Stimulated activated CD8-positive, alpha-beta memory T cell treated with anti-CD3 and anti-CD28 coated beads, Interleukin-15, amount 100 ng/mL, for 1 hour (primary cell): ENCODE measurements around the gene ERC2.

Experiments used
- DNase-seq: peaks from one replicate; pipeline ENCODE4 v3.0.0-alpha.2; 2020; ENCODE audit warnings: low read depth

The ERC2 gene

GRCh38 chr3:56366641-56367162 is 101.6 kb downstream of the ERC2 start:
- no peak for DNase-seq

DNA sequence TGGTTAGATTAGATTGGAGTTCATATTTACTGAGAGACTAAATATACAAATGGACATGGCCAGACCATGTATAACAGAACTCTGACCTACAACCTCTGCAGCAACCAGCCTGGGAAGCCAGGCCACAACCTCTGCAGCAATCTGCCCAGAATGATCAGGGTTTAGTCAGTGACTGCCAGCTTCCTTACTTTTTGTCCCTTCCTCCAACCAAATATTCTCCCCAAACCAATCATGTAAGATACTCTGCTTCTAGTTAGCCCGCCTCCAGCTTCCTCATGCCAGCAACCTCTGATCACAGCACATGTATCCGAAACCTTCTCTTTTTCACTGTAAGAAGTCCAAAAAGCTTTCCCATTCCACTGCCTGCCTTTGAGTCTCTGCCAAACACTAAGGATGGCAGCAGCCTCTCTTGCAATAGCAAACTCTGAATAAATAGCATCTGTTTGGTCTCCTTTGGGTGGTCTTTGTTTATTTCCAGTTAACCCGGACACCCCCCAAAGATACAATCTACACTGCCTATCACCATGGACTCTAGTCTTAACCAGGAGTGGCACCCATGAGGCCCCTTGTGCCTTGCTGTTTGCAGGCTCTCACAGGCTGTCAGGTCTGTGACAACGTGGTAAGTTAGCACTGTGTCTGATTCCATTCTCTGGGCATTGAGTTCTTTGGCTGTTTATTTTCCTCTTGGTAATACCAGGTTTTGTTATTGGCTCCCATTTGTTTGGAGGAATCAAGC is 102.2 kb downstream of the ERC2 start:
- no peak for DNase-seq

DNA sequence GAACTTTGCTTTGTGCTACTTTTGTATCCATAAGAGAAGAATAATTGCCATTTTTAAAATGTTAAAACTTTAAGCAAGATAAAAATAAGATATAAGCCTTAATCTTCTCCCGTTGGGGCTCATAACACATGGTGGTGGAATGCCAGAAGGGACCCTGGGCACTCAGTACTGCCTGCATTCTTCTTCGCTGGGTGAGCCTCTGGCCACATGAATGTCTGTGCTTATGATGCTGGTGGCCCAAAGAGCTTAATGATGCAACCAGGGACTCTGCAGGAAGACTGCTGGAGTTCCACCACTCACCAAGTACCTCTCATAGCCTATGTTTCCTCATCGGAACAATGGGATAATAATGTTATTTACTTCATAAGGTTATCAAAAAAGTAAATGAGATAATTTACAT is 103.6 kb downstream of the ERC2 start:
- DNase-seq = no peak

- DNase-seq = no peak
These were observed 104.5 kb downstream of the ERC2 start for GRCh38 chr3:56363720-56364119.

DNA sequence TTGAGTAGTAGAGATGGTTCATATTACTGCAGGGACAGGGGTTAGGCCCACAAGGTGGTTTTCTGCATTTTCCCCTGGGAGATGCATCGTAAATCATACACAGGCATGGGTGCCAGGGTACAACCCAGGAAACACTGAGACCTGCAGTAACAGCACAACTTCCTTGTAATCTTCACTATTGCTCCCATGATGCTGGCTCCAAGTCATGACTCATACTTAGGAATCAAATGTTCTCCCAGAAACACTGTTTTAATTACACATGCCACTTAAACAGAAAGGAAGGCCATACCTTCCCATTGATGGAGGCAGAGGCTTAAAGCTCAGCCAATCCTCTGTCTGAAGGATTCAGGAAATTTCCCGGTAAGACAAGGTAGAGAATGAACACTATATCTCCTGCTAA is 106.5 kb downstream of the ERC2 start:
- DNase-seq = no peak

DNA sequence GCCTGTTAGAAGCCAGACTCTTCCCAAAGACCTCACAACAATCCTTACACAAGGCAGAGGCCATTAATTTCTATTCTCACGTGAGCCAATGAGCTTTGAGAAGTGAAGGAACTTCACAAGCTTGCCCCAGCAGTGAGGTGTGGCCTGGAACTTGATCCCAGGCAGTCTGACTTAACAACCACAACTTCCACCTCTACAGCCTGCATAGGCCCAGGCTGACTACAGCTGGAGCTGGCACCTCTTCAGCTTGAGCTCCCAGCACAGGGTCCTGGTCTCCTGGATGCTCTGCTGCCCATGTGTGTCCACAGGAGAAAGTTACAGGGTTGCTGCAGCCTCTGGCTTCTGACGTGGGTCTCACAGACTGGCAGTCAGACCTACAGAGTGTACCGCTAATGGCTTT is 111.0 kb downstream of the ERC2 start:
- DNase-seq = no peak

DNA sequence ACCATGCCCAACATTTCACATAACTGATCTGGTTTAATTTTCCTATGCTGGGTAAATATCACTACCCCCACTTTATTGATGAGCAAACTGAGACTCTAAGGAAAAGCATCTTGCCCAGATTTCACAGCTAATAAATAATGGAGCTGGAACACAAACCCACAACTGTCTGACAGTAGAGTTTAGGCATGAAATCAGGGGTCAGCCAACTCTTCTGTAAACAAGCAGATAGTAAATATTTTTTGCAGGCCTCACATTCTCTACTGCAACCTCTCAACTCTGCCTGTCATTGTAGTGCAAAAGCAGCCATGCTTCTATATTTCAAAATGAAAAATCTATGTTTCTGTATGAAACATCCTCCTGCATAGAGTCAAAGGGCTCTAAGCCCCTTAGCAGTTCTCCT is 111.5 kb downstream of the ERC2 start:
- no peak for DNase-seq

DNA sequence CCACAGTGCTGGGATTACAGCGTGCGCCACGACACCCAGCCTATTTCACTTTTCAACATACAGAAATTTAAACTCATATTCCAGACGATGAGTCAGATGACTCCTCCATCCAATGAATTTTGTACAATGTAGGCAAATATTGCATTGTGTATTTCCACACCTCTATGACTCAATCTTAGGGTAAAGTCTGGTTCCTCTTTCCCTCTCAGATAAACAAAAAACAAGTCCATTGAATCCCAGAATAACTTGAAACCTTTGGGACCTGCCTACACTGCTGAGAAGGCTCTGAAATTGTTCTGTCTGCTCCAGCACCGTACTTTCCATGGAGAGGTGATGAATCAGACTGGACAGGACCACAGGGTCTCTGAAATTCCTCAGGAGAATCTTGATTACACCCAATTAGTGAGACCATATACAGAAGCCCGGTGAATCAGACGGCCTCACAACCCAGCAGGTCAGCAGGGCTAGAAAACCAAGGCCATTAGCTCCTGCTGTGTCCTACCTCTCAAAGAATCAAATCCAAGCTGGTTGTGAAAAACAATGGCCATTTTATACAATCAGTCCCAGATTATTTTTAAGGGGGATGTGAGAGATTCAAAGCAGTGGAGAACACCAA is 112.6 kb downstream of the ERC2 start:
- no peak for DNase-seq

- no peak for DNase-seq
These were observed 116.7 kb downstream of the ERC2 start for GRCh38 chr3:56351537-56351936.

DNA sequence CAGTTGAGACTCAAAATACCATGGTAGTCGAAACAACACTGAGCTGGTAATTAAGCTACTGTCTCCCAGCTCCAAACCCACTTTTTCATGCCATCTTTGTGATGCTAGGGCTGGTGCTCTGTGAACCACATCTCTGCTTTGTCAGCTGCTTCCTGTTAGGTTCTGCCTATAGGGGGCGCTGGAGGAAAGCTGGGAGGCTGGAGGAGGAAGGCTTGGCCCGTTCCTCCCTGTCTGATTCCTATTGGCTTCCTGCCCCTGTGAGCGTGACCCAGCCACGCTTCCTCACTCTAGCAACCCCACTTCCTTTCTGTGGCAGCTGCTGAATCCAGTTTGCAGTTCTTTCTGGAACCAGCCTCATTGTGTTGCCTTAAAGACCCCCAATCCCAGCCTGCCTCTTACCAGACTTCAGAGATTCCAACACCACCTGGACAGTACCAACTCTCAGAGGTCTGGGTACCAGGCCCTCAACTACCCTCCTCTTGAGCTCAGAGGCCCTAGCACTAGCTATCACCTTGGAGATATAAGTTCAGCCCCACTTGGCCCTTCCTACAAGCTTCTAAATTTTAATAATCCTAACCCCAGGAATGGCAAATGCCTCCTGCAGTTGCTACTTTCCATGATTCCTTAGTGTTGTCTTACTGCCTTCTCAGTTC is 120.9 kb downstream of the ERC2 start:
- DNase-seq = no peak

DNA sequence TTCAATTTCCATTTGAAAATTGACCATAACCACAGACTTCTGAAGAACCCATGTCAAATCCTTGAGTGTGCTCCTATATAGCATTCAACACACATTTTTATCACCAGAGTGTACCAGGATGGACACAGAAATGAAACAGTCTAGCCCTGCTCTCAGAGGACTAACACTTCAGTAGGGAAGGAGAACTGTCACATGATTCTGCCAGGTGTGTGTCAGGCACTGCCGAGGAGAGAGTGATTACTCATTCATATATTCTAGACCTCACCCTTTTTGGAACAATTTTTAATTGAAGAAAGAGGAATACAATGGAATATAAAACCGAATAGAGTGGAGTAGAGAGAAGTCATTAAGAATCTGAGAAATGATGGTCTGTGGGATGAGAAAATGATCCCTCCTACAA is 125.8 kb downstream of the ERC2 start:
- DNase-seq = no peak

DNA sequence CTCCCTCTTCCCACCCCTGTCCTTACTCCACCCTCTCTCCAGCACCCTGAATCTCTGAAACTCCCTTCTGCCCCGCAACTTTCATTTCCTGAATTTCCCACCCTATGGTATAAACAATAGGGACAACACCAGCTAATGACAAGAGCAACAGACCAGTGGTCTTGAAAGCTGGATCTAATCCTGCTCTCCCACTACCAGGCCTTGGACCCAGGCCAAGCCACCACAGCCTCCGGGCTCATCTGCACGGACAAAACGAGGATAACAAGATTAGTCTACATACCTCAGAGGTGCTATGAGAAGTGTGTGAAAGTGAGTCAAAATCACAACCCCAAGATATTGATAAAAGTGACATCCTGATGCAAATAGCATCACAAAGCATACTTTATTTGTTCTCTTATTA is 128.6 kb downstream of the ERC2 start:
- DNase-seq = no peak

GRCh38 chr3:56339244-56339643 is 129.0 kb downstream of the ERC2 start:
- no peak for DNase-seq

- DNase-seq = no peak
These were observed 132.2 kb downstream of the ERC2 start for GRCh38 chr3:56336023-56336422.

DNA sequence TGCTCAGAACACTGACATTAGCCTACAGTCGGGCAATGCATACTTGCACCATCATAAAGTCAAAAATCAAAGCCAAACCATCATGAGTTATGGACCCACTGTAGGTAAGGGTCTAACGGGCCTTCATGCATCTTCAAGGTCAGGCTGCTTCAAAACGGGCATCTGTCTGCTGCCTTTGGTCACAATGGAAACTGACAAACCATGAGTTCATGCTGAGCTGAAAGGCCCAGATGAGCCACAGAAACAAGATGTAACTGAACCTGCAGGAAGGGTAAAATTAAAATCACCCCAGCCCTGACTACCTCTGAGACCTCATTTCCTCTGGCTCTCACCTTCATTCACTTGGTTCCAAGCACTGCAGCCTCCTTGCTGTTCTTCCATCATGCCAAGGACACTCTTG is 143.8 kb downstream of the ERC2 start:
- no peak for DNase-seq

DNA sequence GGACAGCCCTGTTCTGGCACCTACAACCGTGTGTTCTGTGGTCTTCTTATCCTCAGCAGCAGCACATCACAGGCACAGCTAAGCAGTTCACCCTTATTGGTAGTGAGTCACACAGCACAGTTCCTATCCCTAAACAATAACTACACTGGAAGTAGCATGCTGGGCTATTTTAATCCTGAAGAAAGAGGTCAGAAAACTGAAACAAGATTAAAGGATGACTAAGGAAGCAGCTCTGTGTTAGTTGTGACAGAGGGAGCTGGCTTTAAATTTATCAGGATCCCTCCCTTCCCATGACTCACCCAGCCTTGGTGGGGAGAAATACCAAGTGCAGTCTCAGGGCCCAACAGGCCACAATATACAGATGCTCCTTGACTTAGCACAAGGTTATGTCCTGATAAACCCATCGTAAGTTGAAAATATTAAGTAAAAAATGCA is 144.3 kb downstream of the ERC2 start:
- DNase-seq = no peak

GRCh38 chr3:56322862-56323261 is 145.4 kb downstream of the ERC2 start:
- DNase-seq = no peak

DNA sequence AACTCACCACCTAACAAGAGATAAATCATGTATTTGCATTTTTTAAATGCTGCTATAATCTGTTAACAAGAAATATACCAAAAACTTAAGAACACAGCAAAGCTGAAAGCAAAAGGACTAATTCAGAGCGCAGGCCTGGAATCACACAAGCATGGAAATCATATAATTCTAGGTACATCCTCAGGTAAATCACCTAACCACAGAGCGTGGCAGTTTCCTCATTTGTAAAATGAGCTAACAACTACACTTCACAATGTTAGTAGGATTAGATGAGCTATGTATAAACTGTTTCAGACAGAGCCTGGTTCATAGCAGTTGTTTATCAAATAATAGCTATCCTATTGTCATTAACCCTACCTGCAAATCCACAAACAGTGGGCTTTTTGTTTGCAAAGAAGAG is 146.4 kb downstream of the ERC2 start:
- DNase-seq = no peak

- no peak for DNase-seq
These were observed 146.9 kb downstream of the ERC2 start for GRCh38 chr3:56321383-56321782.

- DNase-seq = no peak
These were observed 147.4 kb downstream of the ERC2 start for GRCh38 chr3:56320883-56321282.

DNA sequence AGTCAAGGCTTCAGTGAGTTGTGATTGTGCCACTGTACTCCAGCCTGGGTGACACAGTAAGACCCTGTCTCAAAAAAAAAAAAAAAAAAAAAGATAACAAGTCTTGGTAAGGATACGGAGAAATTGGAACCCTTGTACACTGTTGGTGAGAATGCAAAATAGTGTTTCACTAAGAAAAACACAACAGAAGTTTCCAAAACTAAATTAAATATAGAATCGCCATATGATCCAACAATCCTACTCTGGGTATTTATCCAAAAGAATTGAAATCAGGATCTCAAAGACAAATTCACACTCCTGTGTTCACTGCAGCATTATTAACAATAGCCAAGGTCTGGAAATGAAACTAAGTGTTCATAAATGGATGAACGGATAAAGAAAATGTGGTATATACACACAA is 149.4 kb downstream of the ERC2 start:
- DNase-seq = no peak

- no peak for DNase-seq
These were observed 151.3 kb downstream of the ERC2 start for GRCh38 chr3:56316944-56317343.

GRCh38 chr3:56314842-56315241 is 153.4 kb downstream of the ERC2 start:
- no peak for DNase-seq
